GM12872 (cell line): ENCODE measurements around the gene ZNF467.

Source experiments
- CTCF ChIP-seq: IDR thresholded peaks from 3 replicates; pipeline ENCODE4 v1.5.1; 2011; ENCODE audit warnings: low read depth, mild to moderate bottlenecking, low read length, moderate library complexity; ENCODE audit not compliant: insufficient read depth

The ZNF467 gene

GRCh38 chr7:149772956-149773434, 393 bp downstream of the ZNF467 start:
- TF ChIP-seq CTCF, result no peak

GRCh38 chr7:149772241-149772955, 990 bp downstream of the ZNF467 start:
- TF ChIP-seq CTCF, result no peak

- no peak for TF ChIP-seq CTCF
These were observed 1.6 kb downstream of the ZNF467 start for GRCh38 chr7:149771720-149772240.

GRCh38 chr7:149770728-149771636, 2.4 kb downstream of the ZNF467 start:
- TF ChIP-seq CTCF, result no peak

- no peak for TF ChIP-seq CTCF
These were observed 3.5 kb downstream of the ZNF467 start for GRCh38 chr7:149769915-149770314.

- no peak for TF ChIP-seq CTCF
These were observed 4.5 kb downstream of the ZNF467 start for GRCh38 chr7:149768931-149769330.

GRCh38 chr7:149767068-149767467, 6.3 kb downstream of the ZNF467 start:
- TF ChIP-seq CTCF, result no peak
